Vagina (tissue), 2 donors: ENCODE results near the gene RACGAP1. TPM values are rescaled to one million over a fixed set of nuclear protein-coding genes. Genes with fewer than 3 reads are reported as not detected.

Experiments
- DNase-seq, 2 donors: peaks; one replicate each; pipeline ENCODE4 v3.0.0-alpha.2; 2017; ENCODE audit errors: extremely low spot score in 2 of 2
- H3K27ac ChIP-seq: fragments of 200-600 bp; sonication (generic); one replicate; pipeline ENCODE4 v1.5.1; 2019
- H3K27me3 ChIP-seq: fragments of 200-600 bp; sonication (generic); one replicate; pipeline ENCODE4 v1.5.1; 2019
- H3K36me3 ChIP-seq, 2 donors: fragments of 200-600 bp; sonication (generic); one replicate each; pipeline ENCODE4 v1.5.1; 2017 to 2019
- H3K4me1 ChIP-seq: fragments of 200-600 bp; sonication (generic); one replicate; pipeline ENCODE4 v1.5.1; 2019
- H3K4me3 ChIP-seq, 2 donors: fragments of 200-600 bp; sonication (generic); 1 replicate in 1 of 2; 2 replicates in 1 of 2; pipeline ENCODE4 v1.5.1; 2016 to 2019
- H3K9me3 ChIP-seq: fragments of 200-600 bp; sonication (generic); one replicate; pipeline ENCODE4 v1.5.1; 2019
- CTCF ChIP-seq, 3 experiments: fragments of 450-650 bp in 2 of 3; fragments of 200-600 bp in 1 of 3; sonication (generic) in 1 of 3; IDR thresholded peaks; one replicate each; pipeline ENCODE4 v1.5.1; 2017 to 2019; ENCODE audit warnings: antibody characterized with exemption in 3 of 3, mild to moderate bottlenecking in 2 of 3, moderate library complexity in 2 of 3
- POLR2A ChIP-seq, 2 donors: fragments of 450-650 bp; IDR thresholded peaks; one replicate each; pipeline ENCODE4 v1.6.1; 2017; ENCODE audit warnings: antibody characterized with exemption in 2 of 2, mild to moderate bottlenecking in 2 of 2, moderate library complexity in 2 of 2
- POLR2AphosphoS5 ChIP-seq, 2 donors: sonication (generic); formaldehyde crosslinking; IDR thresholded peaks; one replicate each; pipeline ENCODE4 v1.9.0; 2017; ENCODE audit warnings: antibody characterized with exemption in 2 of 2, mild to moderate bottlenecking in 2 of 2, low read depth in 1 of 2; ENCODE audit not compliant: insufficient read depth in 1 of 2
- intact Hi-C: fragments of 100-400 bp; cut with DNase I; formaldehyde crosslinking; loops from one replicate; pipeline ENCODE4 v1.15.1; 2023
- total RNA-seq: library from RNA; depleted of rRNA; stranded (reverse); fragments of >200 nt; gene quantifications from one replicate; pipeline ENCODE4 v1.2.3, GENCODE V29; 2016

Gene RACGAP1
- total RNA-seq, 1 donor from 2014 or later, result 19.2 TPM

- intact Hi-C loops, result loop anchor here (10.0 kb wide), 1 partner anchor 83 kb away; the partner anchor contains the start of gene ASIC1
- H3K4me1 ChIP-seq, result peaks cover 14% of the 10 kb centered on the region
- H3K27me3 ChIP-seq, result no peaks in the 10 kb centered on the region
- no peak overlapping the region for H3K4me3 ChIP-seq
- H3K27ac ChIP-seq, result no peak overlapping the region
- no peaks in the 10 kb centered on the region for H3K36me3 ChIP-seq
- TF ChIP-seq POLR2A (IDR thresholded peaks at IDR 0.05) (no peak), POLR2AphosphoS5 (IDR thresholded peaks at IDR 0.05; ENCODE audit: insufficient read depth in 1 of 2, low read depth in 1 of 2) (no peak), CTCF (IDR thresholded peaks at IDR 0.05) (no peak)
- DNase-seq, result peak in 1 of 2 donors; percentile 79
- H3K9me3 ChIP-seq, result no peaks in the 10 kb centered on the region
Measured at GRCh38 chr12:49972129-49972528, 53.2 kb downstream of the RACGAP1 start.

- no peak for TF ChIP-seq CTCF (IDR thresholded peaks at IDR 0.05)
- TF ChIP-seq POLR2AphosphoS5 (IDR thresholded peaks at IDR 0.05; ENCODE audit: insufficient read depth in 1 of 2, low read depth in 1 of 2), result no peak
- TF ChIP-seq POLR2A (IDR thresholded peaks at IDR 0.05), result no peak
- Histone ChIP-seq H3K36me3 (no peaks in the 10 kb centered on the region), H3K9me3 (no peaks in the 10 kb centered on the region), H3K4me1 (peaks cover 15% of the 10 kb centered on the region), H3K27me3 (no peaks in the 10 kb centered on the region), H3K27ac (no peak overlapping the region), H3K4me3 (no peak overlapping the region)
- no peak for DNase-seq
- intact Hi-C loops, result loop anchor here (10.0 kb wide), 1 partner anchor 84 kb away; the partner anchor contains the start of gene ASIC1
Measured at GRCh38 chr12:49971141-49971540, 54.2 kb downstream of the RACGAP1 start.

- TF ChIP-seq CTCF (IDR thresholded peaks at IDR 0.05) (no peak), POLR2A (IDR thresholded peaks at IDR 0.05) (no peak), POLR2AphosphoS5 (IDR thresholded peaks at IDR 0.05; ENCODE audit: insufficient read depth in 1 of 2, low read depth in 1 of 2) (no peak)
- Histone ChIP-seq H3K27me3 (no peaks in the 10 kb centered on the region), H3K4me3 (no peak overlapping the region), H3K4me1 (peaks cover 15% of the 10 kb centered on the region), H3K9me3 (no peaks in the 10 kb centered on the region), H3K36me3 (no peaks in the 10 kb centered on the region), H3K27ac (no peak overlapping the region)
- DNase-seq, result no peak
- intact Hi-C loops, result loop anchor here (10.0 kb wide), 1 partner anchor 84 kb away; the partner anchor contains the start of gene ASIC1
Measured at GRCh38 chr12:49970658-49971057, 54.6 kb downstream of the RACGAP1 start.

GRCh38 chr12:49969651-49970429 lies 55.5 kb downstream of the RACGAP1 start:
- H3K4me1 ChIP-seq, result peaks cover 15% of the 10 kb centered on the region
- DNase-seq, result no peak
- no peak for TF ChIP-seq POLR2AphosphoS5 (IDR thresholded peaks at IDR 0.05; ENCODE audit: insufficient read depth in 1 of 2, low read depth in 1 of 2)
- TF ChIP-seq POLR2A (IDR thresholded peaks at IDR 0.05), result no peak
- no peak for TF ChIP-seq CTCF (IDR thresholded peaks at IDR 0.05)
- no peak overlapping the region for H3K4me3 ChIP-seq
- H3K9me3 ChIP-seq, result no peaks in the 10 kb centered on the region
- intact Hi-C loops, result loop anchor here (5.0 to 10.0 kb wide), 2 partner anchors 85 to 102 kb away; partner anchors contain the start of gene ASIC1
- H3K27ac ChIP-seq, result no peak overlapping the region
- H3K27me3 ChIP-seq, result no peaks in the 10 kb centered on the region
- H3K36me3 ChIP-seq, result no peaks in the 10 kb centered on the region

GRCh38 chr12:49969027-49969426 lies 56.3 kb downstream of the RACGAP1 start:
- Histone ChIP-seq H3K4me1 (peaks cover 10% of the 10 kb centered on the region), H3K4me3 (no peak overlapping the region), H3K27me3 (no peaks in the 10 kb centered on the region), H3K9me3 (no peaks in the 10 kb centered on the region), H3K27ac (no peak overlapping the region), H3K36me3 (no peaks in the 10 kb centered on the region)
- TF ChIP-seq CTCF (IDR thresholded peaks at IDR 0.05), result no peak
- no peak for DNase-seq
- intact Hi-C loops, result loop anchor here (5.0 kb wide), 1 partner anchor 103 kb away; no protein-coding TSS in a partner anchor
